HG03432 (cell line): ENCODE results near the gene TPBGL.

ENCODE experiments used
- ATAC-seq: cut with Tn5 transposase; IDR thresholded peaks from one replicate; pipeline ENCODE4 v1.9.1; 2021; ENCODE audit warnings: mild to moderate bottlenecking, moderate library complexity; ENCODE audit not compliant: unreplicated experiment

The TPBGL gene

DNA sequence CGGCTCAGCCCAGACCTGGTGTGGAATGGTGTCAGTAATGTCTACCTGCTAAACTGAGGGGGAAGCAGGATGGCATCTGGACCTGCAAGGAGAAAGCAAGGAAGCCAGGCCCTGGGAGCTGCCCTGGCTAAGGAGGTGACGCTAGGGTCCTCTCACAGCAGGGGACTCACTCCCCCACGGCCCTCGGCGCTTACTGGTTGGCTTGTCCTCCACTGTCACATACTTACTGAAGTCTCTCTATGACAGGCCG, 48.9 kb downstream of the TPBGL start:
- no peak for ATAC-seq

- ATAC-seq, result no peak
Measured at GRCh38 chr11:75289919-75290318, 49.3 kb downstream of the TPBGL start.

- no peak for ATAC-seq
Measured at GRCh38 chr11:75291741-75292140, 51.2 kb downstream of the TPBGL start.

GRCh38 chr11:75292943-75293342, 52.4 kb downstream of the TPBGL start:
- no peak for ATAC-seq
